ENCODE results near the gene LINC01488. TPM values are rescaled to one million over a fixed set of nuclear protein-coding genes. Genes with fewer than 3 reads are reported as not detected.

The LINC01488 gene
- total RNA-seq, 4 donors from 2014 or later, result not detected

DNA sequence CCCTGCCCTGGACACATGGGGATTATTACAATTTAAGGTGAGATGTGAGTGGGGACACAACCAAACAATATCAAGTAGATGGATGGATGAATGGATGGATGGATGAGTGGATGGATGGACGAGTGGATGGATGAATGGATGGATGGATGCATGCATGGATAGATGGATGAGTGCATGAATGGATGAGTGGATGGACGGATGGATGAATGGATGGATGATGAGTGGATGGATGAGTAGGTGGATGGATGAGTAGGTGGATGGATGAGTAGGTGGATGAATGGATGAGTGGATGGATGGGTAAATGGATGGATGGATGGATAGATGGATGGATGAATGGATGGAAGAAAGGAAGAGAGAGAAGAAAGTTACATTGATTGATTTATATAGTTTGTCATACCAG is 859 bp downstream of the LINC01488 start:
- Histone ChIP-seq H3K27ac (no peak overlapping the region), H3K27me3 (no peaks in the 10 kb centered on the region), H3K9me3 (no peaks in the 10 kb centered on the region), H3K36me3 (no peaks in the 10 kb centered on the region), H3K4me1 (peaks cover 0 to 11% (median 4%) of the 10 kb centered on the region in 4 donors), H3K4me3 (no peak overlapping the region)
- no peak for TF ChIP-seq POLR2A (IDR thresholded peaks at IDR 0.05)
- TF ChIP-seq, protein P1, sequence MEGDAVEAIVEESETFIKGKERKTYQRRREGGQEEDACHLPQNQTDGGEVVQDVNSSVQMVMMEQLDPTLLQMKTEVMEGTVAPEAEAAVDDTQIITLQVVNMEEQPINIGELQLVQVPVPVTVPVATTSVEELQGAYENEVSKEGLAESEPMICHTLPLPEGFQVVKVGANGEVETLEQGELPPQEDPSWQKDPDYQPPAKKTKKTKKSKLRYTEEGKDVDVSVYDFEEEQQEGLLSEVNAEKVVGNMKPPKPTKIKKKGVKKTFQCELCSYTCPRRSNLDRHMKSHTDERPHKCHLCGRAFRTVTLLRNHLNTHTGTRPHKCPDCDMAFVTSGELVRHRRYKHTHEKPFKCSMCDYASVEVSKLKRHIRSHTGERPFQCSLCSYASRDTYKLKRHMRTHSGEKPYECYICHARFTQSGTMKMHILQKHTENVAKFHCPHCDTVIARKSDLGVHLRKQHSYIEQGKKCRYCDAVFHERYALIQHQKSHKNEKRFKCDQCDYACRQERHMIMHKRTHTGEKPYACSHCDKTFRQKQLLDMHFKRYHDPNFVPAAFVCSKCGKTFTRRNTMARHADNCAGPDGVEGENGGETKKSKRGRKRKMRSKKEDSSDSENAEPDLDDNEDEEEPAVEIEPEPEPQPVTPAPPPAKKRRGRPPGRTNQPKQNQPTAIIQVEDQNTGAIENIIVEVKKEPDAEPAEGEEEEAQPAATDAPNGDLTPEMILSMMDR (IDR thresholded peaks at IDR 0.05), result no peak
- no peak for DNase-seq

DNA sequence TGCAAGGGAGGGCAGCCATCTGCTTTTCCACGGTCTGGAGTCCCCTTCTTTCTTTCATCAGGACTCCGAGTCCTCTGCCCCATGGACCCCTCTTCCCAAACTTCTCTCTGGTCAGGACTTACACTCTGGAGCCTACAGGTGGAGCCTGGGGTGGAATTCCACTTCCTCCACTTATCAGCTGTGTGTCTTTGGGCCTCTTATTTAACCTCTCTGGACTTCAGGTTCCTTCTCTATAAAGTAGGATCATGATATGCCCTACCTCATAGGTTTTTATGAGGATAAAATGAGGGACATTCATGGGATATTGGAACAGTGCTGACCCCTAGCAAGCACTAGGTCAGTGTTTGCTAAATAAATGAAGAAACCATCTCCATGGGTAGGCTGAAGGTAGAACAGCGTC is 1.7 kb downstream of the LINC01488 start:
- Histone ChIP-seq H3K4me3 (no peak overlapping the region), H3K27me3 (no peaks in the 10 kb centered on the region), H3K36me3 (no peaks in the 10 kb centered on the region), H3K27ac (no peak overlapping the region), H3K4me1 (peaks cover 0 to 11% (median 3%) of the 10 kb centered on the region in 4 donors), H3K9me3 (no peaks in the 10 kb centered on the region)
- no peak for DNase-seq
- no peak for TF ChIP-seq POLR2A (IDR thresholded peaks at IDR 0.05)
- TF ChIP-seq, protein P1 (IDR thresholded peaks at IDR 0.05), result no peak

DNA sequence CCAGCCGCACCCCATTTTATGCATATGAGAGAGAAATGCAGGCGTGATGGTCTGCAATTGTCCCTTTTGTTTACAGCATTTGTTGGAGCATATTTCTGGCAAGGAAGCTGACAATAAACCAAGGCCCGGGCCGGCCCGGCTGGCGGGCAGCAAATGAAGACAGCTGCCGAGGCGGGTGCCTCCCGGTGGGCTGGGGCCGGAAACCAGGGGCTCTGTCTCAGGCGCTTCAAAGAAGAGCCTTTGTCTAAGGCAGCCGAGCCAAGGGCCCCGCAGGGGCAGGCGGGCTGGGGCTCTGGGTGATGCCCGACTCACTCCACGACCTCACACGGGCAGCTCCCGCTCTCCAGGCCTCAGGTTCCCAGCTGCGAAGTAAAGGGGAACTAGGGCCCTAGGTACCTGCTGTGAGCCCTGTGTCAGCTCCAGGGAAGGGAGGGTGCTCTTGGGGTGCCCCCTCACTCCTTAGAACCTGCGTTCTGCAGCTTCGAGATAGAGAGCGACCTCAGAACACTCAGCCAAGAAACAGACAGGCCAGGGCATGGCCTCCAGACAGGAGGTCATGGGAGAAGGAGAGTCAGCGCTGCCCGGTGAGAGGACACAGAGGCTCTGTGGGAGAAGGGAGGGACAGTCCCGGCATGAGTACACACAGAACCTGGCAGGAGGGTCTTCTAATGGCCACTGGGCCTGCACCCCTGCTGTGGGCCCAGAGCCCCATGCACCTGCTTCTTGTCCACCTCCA is 2.4 kb downstream of the LINC01488 start:
- no peaks in the 10 kb centered on the region for H3K36me3 ChIP-seq
- H3K9me3 ChIP-seq, result no peaks in the 10 kb centered on the region
- TF ChIP-seq, protein P1 (IDR thresholded peaks at IDR 0.05), result no peak
- TF ChIP-seq POLR2A (IDR thresholded peaks at IDR 0.05), result no peak
- H3K27me3 ChIP-seq, result no peaks in the 10 kb centered on the region
- H3K4me1 ChIP-seq, result peaks cover 0 to 11% (median 2%) of the 10 kb centered on the region in 4 donors
- no peak overlapping the region for H3K27ac ChIP-seq
- DNase-seq, result peak in 1 of 3 donors; percentile 27
- H3K4me3 ChIP-seq, result no peak overlapping the region

DNA sequence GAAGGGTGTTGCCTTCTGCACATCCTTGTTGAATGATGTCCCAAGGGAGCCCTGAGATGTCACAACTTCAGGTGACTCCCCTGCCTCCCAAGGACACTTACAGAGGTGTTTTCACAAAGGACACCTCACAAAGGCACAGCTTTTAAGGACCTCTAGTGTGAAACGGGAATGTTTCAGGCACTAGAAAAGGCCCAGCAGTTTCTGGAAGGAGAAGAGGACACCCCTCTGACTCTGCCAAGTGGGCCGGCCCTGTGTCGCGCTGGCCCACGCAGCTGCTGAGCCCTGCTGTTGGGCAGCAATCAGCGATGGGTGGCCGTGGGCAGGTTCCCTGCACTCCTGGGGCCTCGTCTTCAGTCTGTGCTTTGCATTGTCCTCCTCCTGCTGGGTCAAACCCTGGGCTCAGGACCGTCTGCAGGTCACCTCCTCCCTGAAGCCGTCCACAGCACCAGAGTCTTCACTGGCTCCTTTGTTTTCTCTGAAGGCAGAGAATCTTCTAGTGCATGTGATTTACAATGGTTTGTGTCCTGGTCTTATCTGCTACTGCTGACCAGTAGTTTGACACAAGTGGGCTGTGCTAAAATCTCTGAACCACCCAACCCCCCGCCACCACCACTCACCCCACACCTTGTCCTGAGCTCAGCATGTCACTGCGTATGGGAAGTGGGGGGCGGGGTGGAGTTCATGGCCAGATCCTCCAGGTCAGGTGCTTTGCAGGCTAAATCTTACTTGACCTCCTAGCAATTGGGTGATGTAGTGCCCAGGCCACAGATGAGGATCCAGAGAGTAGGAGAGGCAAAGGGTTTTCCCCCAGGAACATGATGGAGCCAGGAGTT is 3.2 kb downstream of the LINC01488 start:
- Histone ChIP-seq H3K9me3 (no peaks in the 10 kb centered on the region), H3K27me3 (no peaks in the 10 kb centered on the region), H3K4me1 (peaks cover 0 to 11% (median 2%) of the 10 kb centered on the region in 4 donors), H3K27ac (no peak overlapping the region), H3K4me3 (no peak overlapping the region), H3K36me3 (no peaks in the 10 kb centered on the region)
- TF ChIP-seq POLR2A (IDR thresholded peaks at IDR 0.05), result no peak
- TF ChIP-seq, protein P1 (IDR thresholded peaks at IDR 0.05), result no peak
- DNase-seq, result no peak

DNA sequence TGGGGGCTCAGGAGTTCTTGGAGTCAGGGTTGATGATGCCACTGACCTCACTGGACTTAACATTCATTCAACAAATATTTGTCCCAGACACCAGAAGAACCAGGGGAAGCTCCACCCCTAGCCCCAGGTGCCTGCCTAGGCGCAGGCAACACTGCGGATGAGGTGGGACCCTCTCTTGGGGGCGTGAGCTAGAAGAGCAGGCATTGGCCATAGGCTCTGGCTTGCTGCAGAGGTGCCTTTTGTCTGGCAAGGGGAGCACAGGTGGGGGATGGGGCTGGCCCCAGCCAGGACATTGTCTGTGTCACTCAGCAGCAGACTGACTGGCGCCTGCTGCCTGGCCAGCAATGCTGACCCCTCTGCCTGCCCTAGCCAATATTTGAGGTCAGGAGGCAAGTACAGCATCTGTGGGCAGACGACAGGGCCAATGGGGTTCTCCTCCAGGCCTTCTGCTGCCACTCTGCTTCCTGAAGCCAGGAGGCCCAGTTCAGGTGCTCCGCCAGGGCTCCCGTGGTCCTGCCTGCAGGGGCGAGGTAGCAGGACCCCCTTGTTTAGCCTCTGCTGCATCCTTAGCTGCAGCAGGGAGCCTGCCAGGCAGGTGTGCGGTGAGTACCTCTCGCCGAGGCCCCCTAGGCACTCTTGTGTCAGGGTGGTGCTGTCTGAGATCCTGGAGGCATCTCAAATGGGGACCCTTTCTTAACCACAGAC is 4.0 kb downstream of the LINC01488 start:
- H3K4me1 ChIP-seq, result peaks cover 0 to 6% (median 0%) of the 10 kb centered on the region in 4 donors
- no peak for DNase-seq
- no peaks in the 10 kb centered on the region for H3K9me3 ChIP-seq
- H3K4me3 ChIP-seq, result no peak overlapping the region
- no peak overlapping the region for H3K27ac ChIP-seq
- H3K27me3 ChIP-seq, result no peaks in the 10 kb centered on the region
- TF ChIP-seq POLR2A (IDR thresholded peaks at IDR 0.05), result no peak
- TF ChIP-seq, protein P1 (IDR thresholded peaks at IDR 0.05), result no peak
- no peaks in the 10 kb centered on the region for H3K36me3 ChIP-seq

All from Peyer's patch (tissue), 4 donors.